Fibroblast of mammary gland (primary cell): ENCODE measurements around the gene VPS33A.

ENCODE experiments used
- DNase-seq: peaks from one replicate; pipeline ENCODE4 v3.0.0-alpha.2; 2010; ENCODE audit warnings: low read depth
- H3K4me3 ChIP-seq: 2 replicates; pipeline ENCODE4 v1.5.1; 2011; ENCODE audit warnings: low read depth, mild to moderate bottlenecking, low read length, moderate library complexity; ENCODE audit not compliant: control insufficient read depth
- TF ChIP-seq, protein P1 (sequence below): conservative IDR thresholded peaks from 2 replicates; pipeline ENCODE4 v1.5.1; 2011; ENCODE audit warnings: low read depth, low read length, inconsistent platforms; ENCODE audit not compliant: control insufficient read depth, insufficient read depth

VPS33A gene

DNA sequence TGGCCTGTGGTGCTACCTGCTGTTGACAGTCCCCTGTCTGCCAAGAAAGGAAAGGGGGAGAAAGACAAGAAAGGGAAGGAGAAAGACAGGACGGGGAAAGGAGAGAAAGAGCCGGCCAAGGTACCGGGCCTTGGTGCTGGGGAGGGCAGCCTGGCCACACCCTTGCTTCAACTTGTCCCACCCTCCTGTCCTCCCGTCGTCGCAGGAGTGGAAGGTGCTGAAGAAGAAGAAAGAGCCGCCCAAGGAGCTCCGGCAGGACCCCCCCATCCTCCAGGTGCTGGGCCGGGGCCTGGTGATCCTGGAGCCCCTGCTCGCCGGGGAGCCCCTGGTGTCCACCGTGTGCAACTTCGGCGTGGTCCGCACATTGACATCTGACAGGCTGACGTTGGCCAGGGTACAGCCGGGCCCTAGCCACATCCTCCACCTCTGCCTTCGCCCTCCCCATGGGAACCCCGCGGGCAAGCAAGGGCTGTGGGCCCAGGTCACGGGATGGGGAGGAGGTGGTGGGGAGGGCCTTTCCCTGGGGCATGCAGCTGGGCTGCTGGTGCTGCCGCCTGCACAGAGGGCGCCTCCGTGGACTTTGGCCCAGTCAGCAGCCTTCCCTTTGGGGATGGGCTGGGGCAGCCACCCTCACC, 65.6 kb downstream of the VPS33A start:
- TF ChIP-seq, protein P1, sequence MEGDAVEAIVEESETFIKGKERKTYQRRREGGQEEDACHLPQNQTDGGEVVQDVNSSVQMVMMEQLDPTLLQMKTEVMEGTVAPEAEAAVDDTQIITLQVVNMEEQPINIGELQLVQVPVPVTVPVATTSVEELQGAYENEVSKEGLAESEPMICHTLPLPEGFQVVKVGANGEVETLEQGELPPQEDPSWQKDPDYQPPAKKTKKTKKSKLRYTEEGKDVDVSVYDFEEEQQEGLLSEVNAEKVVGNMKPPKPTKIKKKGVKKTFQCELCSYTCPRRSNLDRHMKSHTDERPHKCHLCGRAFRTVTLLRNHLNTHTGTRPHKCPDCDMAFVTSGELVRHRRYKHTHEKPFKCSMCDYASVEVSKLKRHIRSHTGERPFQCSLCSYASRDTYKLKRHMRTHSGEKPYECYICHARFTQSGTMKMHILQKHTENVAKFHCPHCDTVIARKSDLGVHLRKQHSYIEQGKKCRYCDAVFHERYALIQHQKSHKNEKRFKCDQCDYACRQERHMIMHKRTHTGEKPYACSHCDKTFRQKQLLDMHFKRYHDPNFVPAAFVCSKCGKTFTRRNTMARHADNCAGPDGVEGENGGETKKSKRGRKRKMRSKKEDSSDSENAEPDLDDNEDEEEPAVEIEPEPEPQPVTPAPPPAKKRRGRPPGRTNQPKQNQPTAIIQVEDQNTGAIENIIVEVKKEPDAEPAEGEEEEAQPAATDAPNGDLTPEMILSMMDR, result no peak
- H3K4me3 ChIP-seq, result no peak overlapping the region
- DNase-seq, result no peak

DNA sequence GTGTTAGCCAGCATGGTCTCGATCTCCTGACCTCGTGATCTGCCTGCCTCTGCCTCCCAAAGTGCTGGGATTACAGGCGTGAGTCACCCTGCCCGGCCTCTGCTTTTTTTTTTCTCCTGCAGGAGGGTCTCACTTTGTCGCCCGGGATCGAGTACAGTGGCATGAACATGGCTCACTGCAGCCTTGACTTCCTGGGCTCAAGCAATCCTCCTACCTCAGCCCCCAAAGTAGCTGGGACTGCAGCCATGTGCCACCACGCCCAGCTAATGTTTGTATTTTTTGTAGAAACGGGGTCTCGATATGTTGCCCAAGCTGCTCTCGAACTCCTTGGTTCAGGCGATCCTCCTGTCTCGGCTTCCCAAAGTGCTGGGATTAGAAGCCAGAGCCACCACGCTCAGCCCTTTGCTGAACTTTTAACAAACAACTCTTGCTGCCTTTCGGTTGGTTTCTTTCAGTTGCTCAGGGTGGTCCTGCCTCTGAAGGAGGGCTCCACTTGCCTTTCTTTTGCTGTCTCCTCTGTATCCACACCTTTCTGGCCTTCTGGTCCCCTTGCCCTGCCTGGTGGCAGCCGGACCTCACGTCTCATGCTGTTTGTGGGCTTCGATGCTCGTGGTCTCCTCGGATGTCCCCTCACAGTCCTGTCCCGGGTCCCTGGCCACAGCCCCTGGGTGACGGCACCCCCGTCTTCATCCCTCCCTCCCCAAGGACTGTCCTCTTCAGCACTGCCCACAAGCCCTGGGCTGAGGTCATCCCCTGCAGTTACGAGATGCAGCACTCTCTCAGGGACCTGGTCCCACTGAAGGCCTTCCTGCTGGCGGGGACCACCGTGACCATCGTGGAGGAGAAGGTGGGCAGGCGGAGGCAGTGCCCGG, 66.6 kb downstream of the VPS33A start:
- TF ChIP-seq, protein P1, result no peak
- no peak overlapping the region for H3K4me3 ChIP-seq
- no peak for DNase-seq

DNA sequence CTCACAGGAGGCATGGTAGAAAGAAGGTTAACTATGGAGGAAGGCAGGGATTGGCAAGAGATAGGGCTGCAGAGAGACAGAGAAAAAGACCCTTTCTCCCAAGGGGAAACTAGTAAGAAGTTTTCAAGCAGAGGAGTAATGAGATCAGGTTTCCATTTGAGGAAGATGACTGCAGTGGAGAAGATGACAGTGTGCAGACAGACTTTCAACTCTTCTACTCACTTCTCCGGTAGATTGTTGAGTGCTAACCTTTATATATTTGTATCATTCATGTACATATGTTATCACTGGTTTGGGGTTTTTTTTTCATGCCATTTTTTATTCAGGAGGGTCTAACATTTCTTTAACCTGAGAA, 68.7 kb downstream of the VPS33A start:
- TF ChIP-seq, protein P1, result no peak
- no peak for DNase-seq
- no peak overlapping the region for H3K4me3 ChIP-seq

DNA sequence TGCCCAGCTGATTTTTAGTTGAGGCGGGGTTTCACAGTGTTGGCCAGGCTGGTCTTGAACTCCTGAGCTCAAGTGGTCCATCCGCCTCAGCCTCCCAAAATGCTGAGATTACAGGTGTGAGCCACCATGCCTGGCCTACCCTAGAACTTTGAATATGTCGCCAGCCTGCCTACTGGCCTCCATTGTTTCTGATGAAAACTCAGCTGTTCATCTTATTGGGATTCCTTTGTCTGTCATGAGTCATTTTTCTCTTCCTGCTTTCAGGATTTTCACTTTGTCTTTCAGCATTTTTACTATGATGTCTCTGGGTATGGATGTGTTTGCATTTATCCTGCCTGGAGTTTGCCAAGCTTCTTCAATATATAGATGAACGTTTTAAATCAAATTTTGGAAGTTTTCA, 70.9 kb downstream of the VPS33A start:
- TF ChIP-seq, protein P1, result no peak
- no peak overlapping the region for H3K4me3 ChIP-seq
- no peak for DNase-seq

DNA sequence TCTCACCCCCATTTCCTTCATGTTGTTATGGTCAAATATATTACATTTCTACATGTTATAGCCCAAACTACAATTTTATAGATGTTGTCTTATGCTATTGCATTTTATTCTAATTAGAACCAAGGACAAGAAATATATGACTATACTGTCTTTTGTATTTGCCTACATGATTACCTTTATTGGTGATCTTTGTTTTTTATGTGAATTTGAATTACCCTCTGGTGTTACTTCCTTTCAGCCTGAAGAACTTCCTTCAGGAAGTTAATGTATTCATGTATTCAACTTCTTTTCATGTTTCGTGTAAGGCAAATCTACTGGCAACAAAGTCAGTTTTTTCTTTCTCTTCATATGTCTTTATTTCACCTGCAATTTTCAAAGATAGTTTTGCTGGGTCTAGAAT, 71.5 kb downstream of the VPS33A start:
- TF ChIP-seq, protein P1, result no peak
- no peak for DNase-seq

DNA sequence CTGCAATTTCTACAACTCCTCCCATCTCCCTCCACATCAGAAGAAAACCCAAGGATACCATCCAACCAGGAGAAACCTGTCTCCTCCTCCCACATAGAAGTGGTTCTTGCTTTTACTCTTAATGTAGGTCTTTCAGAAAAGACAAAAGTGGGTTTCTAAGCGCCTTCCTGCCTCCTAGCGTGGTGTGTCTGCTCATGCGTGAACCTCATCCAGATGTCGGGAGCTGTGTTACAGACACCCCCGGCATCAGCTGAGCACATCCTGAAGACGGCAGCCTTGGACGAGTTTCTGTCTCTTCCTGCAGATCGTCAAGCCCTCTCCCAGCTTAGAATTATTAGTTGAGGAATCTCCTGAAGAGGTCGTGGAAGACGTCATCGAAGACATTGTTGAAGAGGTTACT, 73.9 kb downstream of the VPS33A start:
- TF ChIP-seq, protein P1, result no peak
- DNase-seq, result no peak
- H3K4me3 ChIP-seq, result no peak overlapping the region

More for the DNA sequence above, 71.5 kb downstream of the VPS33A start:
- H3K4me3 ChIP-seq, result no peak overlapping the region
